HG03521 (cell line): ENCODE measurements around the gene CENPF.

Experiments
- ATAC-seq: cut with Tn5 transposase; IDR thresholded peaks from one replicate; pipeline ENCODE4 v1.9.1; 2021; ENCODE audit warnings: mild to moderate bottlenecking, moderate library complexity; ENCODE audit not compliant: unreplicated experiment

CENPF gene

GRCh38 chr1:214615109-214615508, 12.1 kb downstream of the CENPF start:
- no peak for ATAC-seq

- no peak for ATAC-seq
These were observed 12.9 kb downstream of the CENPF start for GRCh38 chr1:214615871-214616270.

DNA sequence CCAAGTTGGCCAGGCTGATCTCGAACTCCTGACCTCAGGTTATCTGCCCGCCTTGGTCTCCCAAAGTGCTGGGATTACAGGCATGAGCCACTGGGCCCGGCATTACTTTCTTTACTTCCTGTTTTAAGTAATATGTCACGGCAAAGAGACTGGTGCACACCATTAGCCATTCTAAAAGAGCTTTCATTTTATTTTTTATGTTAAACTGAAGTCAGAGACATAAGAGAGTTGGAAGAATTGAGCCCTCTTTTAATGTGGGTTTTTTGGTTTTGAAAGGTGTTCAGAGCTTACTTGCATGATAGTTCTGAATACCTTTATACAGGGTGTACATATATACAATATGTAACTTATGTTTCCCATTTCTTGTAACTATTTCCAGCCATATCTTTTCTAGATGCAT, 14.3 kb downstream of the CENPF start:
- no peak for ATAC-seq

GRCh38 chr1:214617843-214618242, 14.8 kb downstream of the CENPF start:
- no peak for ATAC-seq

DNA sequence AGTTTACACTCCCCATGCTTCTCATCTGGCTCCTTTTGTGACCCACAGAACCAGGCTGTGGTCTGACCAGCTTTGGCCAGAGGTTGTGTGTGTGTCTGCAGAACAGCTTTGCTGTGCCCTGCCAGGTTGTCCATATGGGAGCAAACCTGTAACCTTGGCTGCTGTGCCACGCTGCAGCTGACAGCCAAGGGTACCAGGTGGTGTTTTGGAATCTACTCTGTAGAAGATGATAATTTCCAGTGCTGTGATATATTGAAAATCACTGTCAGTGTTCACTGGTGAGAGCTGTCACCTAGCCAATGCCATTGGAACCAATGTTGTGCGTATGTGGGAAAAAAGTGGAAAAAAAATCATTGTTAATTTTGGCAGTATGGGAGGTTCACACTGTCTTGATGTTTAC, 18.2 kb downstream of the CENPF start:
- no peak for ATAC-seq

- no peak for ATAC-seq
These were observed 20.4 kb downstream of the CENPF start for GRCh38 chr1:214623430-214623829.

DNA sequence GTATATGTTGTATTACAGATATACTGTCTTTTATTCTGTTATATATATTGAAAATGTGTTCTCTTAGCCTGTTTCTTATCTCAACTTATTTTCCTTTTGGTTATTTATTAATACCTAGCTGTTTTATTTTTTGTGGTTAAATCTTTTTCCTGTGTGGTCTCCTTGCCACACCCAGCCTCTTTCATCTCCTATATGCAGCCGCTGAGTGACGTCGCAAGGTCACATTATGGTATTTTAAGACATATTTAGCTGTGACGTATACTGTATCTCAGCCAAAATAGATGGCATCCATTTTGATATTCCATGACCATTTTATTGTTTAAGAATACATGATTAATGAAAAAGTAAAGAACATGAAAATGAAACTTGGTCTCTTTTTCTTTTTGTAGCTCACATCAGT, 29.1 kb downstream of the CENPF start:
- peak; percentile 43 for ATAC-seq

- ATAC-seq = no peak
These were observed 30.7 kb downstream of the CENPF start for GRCh38 chr1:214633686-214634085.

DNA sequence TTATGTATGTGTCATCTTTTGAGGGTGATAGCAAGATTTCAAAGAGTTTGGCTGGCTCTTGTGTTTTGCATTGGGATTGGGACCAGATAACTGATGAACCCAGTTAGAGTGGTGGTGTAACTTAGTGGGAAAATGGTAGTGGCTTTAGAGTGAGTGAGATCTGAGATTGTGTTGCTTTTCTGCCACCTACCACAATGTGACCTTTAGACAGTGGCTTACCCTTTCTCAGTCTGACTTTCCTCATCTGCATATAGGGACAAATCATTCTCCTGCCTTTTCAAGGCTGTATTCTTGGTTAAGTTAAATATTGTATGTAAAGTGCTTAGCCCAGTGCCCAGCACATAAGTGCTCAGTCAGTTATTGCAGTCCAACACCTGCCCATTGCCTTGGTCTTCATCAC, 31.3 kb downstream of the CENPF start:
- ATAC-seq = no peak

DNA sequence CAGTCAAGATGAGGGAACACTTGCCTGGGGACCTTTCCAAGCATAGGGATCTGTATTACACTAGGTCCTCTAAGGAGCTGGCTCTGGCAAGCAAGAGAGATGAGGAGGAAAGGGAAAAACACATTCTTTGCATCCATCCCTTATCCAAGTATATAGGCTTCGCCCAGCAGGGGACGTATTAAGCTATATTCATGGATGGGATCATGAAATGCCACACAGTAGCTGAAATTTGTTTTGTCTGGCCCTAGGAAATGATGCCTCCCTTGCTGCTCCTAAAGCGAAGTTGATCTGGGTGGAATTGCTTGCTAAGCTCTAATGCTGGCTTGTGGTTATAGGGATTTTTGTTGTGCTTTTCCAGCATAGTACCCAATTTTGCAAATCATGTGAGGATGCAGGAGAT, 32.1 kb downstream of the CENPF start:
- ATAC-seq = no peak

DNA sequence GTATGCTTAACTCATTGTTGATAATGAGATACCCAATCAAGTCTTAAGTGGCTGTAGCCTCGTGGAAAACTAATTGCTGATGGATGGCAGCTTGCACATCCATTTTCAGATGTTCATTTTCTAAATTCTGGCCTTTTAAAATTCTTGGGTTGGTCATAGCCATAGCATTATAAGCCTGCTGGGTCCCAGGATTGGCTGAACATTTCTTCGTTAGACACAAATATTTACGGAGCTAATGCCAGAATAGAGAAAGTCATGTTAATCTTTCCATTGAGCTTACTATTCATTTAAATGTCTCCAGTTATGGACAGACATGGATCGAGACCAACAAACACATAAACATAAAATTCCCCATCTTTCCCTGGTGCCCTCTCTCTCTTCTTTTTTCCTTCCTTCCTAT, 32.5 kb downstream of the CENPF start:
- no peak for ATAC-seq

- no peak for ATAC-seq
These were observed 33.4 kb downstream of the CENPF start for GRCh38 chr1:214636436-214636835.

DNA sequence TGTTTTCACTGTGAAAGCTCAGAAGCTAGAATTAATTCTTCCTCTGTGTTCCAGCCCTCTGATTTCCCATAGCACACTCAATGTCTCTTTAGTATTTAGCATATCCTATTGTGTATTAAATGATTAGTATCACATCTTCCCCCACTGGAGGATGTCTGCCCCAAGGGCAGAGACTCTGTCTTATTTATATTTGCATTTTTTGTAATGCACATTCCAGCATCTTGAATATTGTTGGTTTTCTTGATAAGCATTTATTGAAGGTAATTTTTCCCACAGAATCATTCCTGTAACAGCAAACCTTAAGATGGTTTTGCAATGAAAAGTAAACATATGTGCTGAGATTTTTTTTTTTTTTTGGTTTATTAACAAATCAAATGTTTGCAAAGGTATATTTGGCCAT, 34.1 kb downstream of the CENPF start:
- ATAC-seq = no peak

DNA sequence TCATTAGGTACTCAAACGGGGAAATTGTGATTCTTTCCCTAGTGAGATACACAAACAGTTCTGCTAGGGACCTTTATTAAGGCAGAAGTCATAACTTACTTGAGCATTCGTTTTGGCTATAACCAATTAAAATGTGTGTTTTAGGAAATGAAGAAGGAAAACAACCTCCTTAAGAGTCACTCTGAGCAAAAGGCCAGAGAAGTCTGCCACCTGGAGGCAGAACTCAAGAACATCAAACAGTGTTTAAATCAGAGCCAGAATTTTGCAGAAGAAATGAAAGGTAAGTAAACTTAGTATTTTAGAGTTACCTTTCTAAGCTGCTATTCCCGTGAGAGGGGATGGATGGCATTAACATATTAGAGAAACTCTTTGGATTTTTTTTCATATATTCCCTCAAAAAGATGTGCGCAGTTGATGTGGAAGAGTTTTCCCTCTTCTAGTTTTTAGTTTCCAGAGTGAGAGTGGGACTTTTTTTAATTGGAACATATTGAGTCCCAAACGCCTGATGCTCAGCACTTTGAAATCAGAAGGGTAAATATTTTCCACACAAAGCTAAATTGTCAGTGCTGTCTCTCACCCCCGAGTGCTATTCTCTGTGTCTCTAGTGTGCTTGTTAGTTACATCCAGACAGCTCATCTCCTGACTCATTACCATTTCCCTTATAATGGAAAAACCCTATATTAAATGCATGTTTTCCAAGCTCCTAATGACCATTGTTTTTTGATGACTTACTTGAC, 34.9 kb downstream of the CENPF start:
- ATAC-seq = peak; percentile 82

DNA sequence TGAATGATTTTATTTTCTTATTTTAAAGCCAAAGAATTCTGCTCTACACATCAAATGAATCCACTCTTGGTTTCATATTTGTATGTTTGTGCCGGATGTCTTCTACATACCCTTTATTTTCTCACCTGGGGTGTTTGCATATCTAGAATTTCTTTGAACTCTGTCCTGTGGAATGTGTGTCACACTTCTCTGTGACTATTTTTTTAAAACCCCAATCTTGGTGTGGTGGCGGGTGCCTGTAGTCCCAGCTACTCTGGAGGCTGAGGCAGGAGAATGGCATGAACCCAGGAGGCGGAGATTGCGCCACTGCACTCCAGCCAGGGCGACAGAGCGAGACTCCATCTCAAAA, 35.4 kb downstream of the CENPF start:
- ATAC-seq = no peak

DNA sequence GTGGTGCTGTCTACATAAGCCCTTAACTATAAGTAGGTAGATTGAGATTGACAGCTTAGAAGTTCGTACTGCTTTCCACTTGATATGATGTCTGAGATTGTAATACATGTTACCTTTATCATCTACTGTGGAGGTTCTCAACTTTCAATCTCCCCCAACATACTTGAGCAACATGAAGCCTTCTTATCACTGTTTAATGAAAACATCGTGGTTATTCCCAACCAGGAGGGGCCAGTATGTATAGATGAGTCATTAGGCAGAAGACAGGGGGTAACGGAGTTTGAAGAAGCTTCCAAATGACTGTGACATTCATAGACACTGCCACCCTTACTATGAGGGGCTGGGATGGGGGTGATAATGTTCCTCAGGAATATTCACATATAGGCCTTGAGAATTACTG, 36.0 kb downstream of the CENPF start:
- no peak for ATAC-seq

GRCh38 chr1:214640431-214641213, 37.6 kb downstream of the CENPF start:
- no peak for ATAC-seq

DNA sequence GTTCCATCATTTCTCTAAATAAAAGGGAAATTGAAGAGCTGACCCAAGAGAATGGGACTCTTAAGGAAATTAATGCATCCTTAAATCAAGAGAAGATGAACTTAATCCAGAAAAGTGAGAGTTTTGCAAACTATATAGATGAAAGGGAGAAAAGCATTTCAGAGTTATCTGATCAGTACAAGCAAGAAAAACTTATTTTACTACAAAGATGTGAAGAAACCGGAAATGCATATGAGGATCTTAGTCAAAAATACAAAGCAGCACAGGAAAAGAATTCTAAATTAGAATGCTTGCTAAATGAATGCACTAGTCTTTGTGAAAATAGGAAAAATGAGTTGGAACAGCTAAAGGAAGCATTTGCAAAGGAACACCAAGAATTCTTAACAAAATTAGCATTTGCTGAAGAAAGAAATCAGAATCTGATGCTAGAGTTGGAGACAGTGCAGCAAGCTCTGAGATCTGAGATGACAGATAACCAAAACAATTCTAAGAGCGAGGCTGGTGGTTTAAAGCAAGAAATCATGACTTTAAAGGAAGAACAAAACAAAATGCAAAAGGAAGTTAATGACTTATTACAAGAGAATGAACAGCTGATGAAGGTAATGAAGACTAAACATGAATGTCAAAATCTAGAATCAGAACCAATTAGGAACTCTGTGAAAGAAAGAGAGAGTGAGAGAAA, 38.4 kb downstream of the CENPF start:
- no peak for ATAC-seq

- no peak for ATAC-seq
These were observed 40.0 kb downstream of the CENPF start for GRCh38 chr1:214643030-214643429.

DNA sequence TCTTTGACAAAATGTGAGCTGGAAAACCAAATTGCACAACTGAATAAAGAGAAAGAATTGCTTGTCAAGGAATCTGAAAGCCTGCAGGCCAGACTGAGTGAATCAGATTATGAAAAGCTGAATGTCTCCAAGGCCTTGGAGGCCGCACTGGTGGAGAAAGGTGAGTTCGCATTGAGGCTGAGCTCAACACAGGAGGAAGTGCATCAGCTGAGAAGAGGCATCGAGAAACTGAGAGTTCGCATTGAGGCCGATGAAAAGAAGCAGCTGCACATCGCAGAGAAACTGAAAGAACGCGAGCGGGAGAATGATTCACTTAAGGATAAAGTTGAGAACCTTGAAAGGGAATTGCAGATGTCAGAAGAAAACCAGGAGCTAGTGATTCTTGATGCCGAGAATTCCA, 42.7 kb downstream of the CENPF start:
- ATAC-seq = no peak

GRCh38 chr1:214648801-214649200, 45.8 kb downstream of the CENPF start:
- no peak for ATAC-seq

GRCh38 chr1:214649607-214650006, 46.6 kb downstream of the CENPF start:
- no peak for ATAC-seq
